ENCODE results near the gene SCLT1.

GRCh38 chr4:128981377-128981776, 112.0 kb downstream of the SCLT1 start:
- no peak for TF ChIP-seq CTCF (IDR thresholded peaks at IDR 0.05; ENCODE audit: low read depth, low read length)
- TF ChIP-seq EZH2phosphoT487 (IDR thresholded peaks at IDR 0.05; ENCODE audit: low read depth): no peak

All from OCI-LY3 (cell line).